ENCODE measurements around the gene TRAPPC12.
"Not testable (repeated sequence)": the region's sequence is repeated elsewhere in the genome, so short reads cannot be mapped to it uniquely, and the experiment has no call there.

The TRAPPC12 gene

GRCh38 chr2:3483227-3483985 is 103.9 kb downstream of the TRAPPC12 start:
- in situ Hi-C loops (cut with MboI; ENCODE audit: low sequenced_read_pairs): no loop called here

GRCh38 chr2:3483986-3484960 is 104.8 kb downstream of the TRAPPC12 start:
- in situ Hi-C loops (cut with MboI; ENCODE audit: low sequenced_read_pairs): no loop called here

- in situ Hi-C loops (cut with MboI; ENCODE audit: low sequenced_read_pairs): no loop called here
Observed at GRCh38 chr2:3485166-3485565, 105.7 kb downstream of the TRAPPC12 start.

GRCh38 chr2:3486047-3487027 is 106.8 kb downstream of the TRAPPC12 start:
- in situ Hi-C loops (cut with MboI; ENCODE audit: low sequenced_read_pairs): no loop called here

- in situ Hi-C loops (cut with MboI; ENCODE audit: low sequenced_read_pairs): no loop called here
Observed at GRCh38 chr2:3487028-3487425, 107.5 kb downstream of the TRAPPC12 start.

GRCh38 chr2:3487432-3487831 is 107.9 kb downstream of the TRAPPC12 start:
- in situ Hi-C loops (cut with MboI; ENCODE audit: low sequenced_read_pairs): no loop called here

GRCh38 chr2:3488061-3488531 is 108.6 kb downstream of the TRAPPC12 start:
- in situ Hi-C loops (cut with MboI; ENCODE audit: low sequenced_read_pairs): no loop called here

- in situ Hi-C loops (cut with MboI; ENCODE audit: low sequenced_read_pairs): no loop called here
Observed at GRCh38 chr2:3488855-3489763, 109.6 kb downstream of the TRAPPC12 start.

- in situ Hi-C loops (cut with MboI; ENCODE audit: low sequenced_read_pairs): no loop called here
Observed at GRCh38 chr2:3489764-3490115, 110.2 kb downstream of the TRAPPC12 start.

- in situ Hi-C loops (cut with MboI; ENCODE audit: low sequenced_read_pairs): no loop called here
Observed at GRCh38 chr2:3490191-3491170, 111.0 kb downstream of the TRAPPC12 start.

GRCh38 chr2:3491306-3491705 is 111.8 kb downstream of the TRAPPC12 start:
- in situ Hi-C loops (cut with MboI; ENCODE audit: low sequenced_read_pairs): no loop called here

- in situ Hi-C loops (cut with MboI; ENCODE audit: low sequenced_read_pairs): no loop called here
Observed at GRCh38 chr2:3491716-3492474, 112.4 kb downstream of the TRAPPC12 start.

GRCh38 chr2:3492475-3492787 is 112.9 kb downstream of the TRAPPC12 start:
- in situ Hi-C loops (cut with MboI; ENCODE audit: low sequenced_read_pairs): not testable (repeated sequence)

- in situ Hi-C loops (cut with MboI; ENCODE audit: low sequenced_read_pairs): no loop called here
Observed at GRCh38 chr2:3492951-3493614, 113.6 kb downstream of the TRAPPC12 start.

- in situ Hi-C loops (cut with MboI; ENCODE audit: low sequenced_read_pairs): no loop called here
Observed at GRCh38 chr2:3493615-3494007, 114.1 kb downstream of the TRAPPC12 start.

- in situ Hi-C loops (cut with MboI; ENCODE audit: low sequenced_read_pairs): no loop called here
Observed at GRCh38 chr2:3494984-3495666, 115.6 kb downstream of the TRAPPC12 start.

GRCh38 chr2:3496708-3497080 is 117.2 kb downstream of the TRAPPC12 start:
- in situ Hi-C loops (cut with MboI; ENCODE audit: low sequenced_read_pairs): not testable (repeated sequence)

All from HL-60/S4 (cell line).